Measurements from ENCODE around the gene ADARB2.
A peak's percentile ranks its signal among the peaks of the same experiment; 100 is the strongest.

ADARB2 gene

DNA sequence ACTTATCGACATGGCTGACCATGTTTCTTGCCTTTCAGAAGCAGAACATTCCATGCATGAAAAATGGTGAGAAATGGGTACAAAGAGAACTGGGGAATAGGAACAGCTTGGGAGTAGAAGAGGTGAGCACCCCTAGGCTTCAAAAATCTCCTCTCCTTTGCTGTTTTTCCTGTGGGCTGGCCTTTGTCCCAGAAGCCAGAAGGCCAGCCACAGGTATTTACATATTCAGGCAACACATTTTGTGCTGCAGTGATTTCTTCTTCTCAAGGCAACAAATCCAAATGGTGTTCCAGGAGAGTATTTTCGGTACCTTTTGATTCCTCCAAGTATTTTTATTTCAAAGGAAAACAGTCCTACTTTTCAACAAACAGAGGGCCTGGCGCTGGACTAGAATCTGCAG lies 31.1 kb downstream of the ADARB2 start:
- no peak overlapping the region for H3K27ac ChIP-seq (ENCODE audit: low read depth, low read length)
- no peaks in the 10 kb centered on the region for H3F3A ChIP-seq (ENCODE audit: control insufficient read depth, insufficient read depth)
- no peaks in the 10 kb centered on the region for H3K36me3 ChIP-seq (ENCODE audit: control insufficient read depth, low read length)
- H3K27me3 ChIP-seq (ENCODE audit: control insufficient read depth, low read length) = peaks cover 64% of the 10 kb centered on the region
- no peaks in the 10 kb centered on the region for H3K79me2 ChIP-seq (ENCODE audit: control insufficient read depth, low read length)
- H4K20me1 ChIP-seq (ENCODE audit: control insufficient read depth, insufficient read depth, low read depth, low read length) = no peaks in the 10 kb centered on the region
- H3K9me3 ChIP-seq (ENCODE audit: control insufficient read depth, insufficient read depth, low read length) = peaks cover 6% of the 10 kb centered on the region
- peak overlapping the region; percentile 12; the same call in 1 of the 2 replicates for H3K4me2 ChIP-seq (ENCODE audit: low read length)
- TF ChIP-seq, protein P1, sequence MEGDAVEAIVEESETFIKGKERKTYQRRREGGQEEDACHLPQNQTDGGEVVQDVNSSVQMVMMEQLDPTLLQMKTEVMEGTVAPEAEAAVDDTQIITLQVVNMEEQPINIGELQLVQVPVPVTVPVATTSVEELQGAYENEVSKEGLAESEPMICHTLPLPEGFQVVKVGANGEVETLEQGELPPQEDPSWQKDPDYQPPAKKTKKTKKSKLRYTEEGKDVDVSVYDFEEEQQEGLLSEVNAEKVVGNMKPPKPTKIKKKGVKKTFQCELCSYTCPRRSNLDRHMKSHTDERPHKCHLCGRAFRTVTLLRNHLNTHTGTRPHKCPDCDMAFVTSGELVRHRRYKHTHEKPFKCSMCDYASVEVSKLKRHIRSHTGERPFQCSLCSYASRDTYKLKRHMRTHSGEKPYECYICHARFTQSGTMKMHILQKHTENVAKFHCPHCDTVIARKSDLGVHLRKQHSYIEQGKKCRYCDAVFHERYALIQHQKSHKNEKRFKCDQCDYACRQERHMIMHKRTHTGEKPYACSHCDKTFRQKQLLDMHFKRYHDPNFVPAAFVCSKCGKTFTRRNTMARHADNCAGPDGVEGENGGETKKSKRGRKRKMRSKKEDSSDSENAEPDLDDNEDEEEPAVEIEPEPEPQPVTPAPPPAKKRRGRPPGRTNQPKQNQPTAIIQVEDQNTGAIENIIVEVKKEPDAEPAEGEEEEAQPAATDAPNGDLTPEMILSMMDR (IDR thresholded peaks at IDR 0.05; ENCODE audit: low read depth, low read length, poor library complexity, severe bottlenecking) = no peak
- TF ChIP-seq EZH2phosphoT487 (IDR thresholded peaks at IDR 0.05; ENCODE audit: borderline replicate concordance, low read length) = no peak
- H3K4me1 ChIP-seq (ENCODE audit: control insufficient read depth, low read length) = peaks cover 14% of the 10 kb centered on the region
- no peaks in the 10 kb centered on the region for H3K9me2 ChIP-seq (replicated peaks; ENCODE audit: control insufficient read depth, low read length)
- no peak overlapping the region for H3K4me3 ChIP-seq (ENCODE audit: low read length)

DNA sequence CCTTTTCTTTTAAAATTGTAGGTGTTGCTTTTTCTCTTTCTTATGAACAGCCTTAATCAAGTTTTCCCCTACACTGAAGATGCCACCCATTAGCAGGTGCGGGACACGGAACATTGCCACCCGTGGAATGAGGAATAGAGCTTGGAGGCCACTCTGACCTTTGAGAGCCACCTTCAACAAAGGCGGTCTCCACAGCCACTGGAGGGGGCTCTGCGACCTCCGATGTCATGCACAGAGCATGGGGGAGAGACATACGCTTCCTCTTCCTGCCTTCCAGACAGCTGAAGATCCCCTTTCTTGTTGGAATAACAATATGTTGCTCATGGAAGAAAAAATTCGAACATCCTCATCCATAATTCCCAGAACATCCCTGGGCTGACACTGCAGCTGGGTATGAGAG lies 39.1 kb downstream of the ADARB2 start:
- no peaks in the 10 kb centered on the region for H3K36me3 ChIP-seq (ENCODE audit: control insufficient read depth, low read length)
- no peaks in the 10 kb centered on the region for H3K79me2 ChIP-seq (ENCODE audit: control insufficient read depth, low read length)
- no peaks in the 10 kb centered on the region for H4K20me1 ChIP-seq (ENCODE audit: control insufficient read depth, insufficient read depth, low read depth, low read length)

GRCh38 chr10:1696106-1696505 lies 41.2 kb downstream of the ADARB2 start:
- no peak overlapping the region for H3K4me3 ChIP-seq (ENCODE audit: low read length)
- H3K27me3 ChIP-seq (ENCODE audit: control insufficient read depth, low read length) = peaks cover 25% of the 10 kb centered on the region
- H3K4me1 ChIP-seq (ENCODE audit: control insufficient read depth, low read length) = no peaks in the 10 kb centered on the region
- TF ChIP-seq, protein P1 (IDR thresholded peaks at IDR 0.05; ENCODE audit: low read depth, low read length, poor library complexity, severe bottlenecking) = no peak
- TF ChIP-seq EZH2phosphoT487 (IDR thresholded peaks at IDR 0.05; ENCODE audit: borderline replicate concordance, low read length) = no peak
- no peaks in the 10 kb centered on the region for H3K9me2 ChIP-seq (replicated peaks; ENCODE audit: control insufficient read depth, low read length)
- H3K36me3 ChIP-seq (ENCODE audit: control insufficient read depth, low read length) = no peaks in the 10 kb centered on the region
- H3K27ac ChIP-seq (ENCODE audit: low read depth, low read length) = no peak overlapping the region
- H3K79me2 ChIP-seq (ENCODE audit: control insufficient read depth, low read length) = no peaks in the 10 kb centered on the region
- no peaks in the 10 kb centered on the region for H4K20me1 ChIP-seq (ENCODE audit: control insufficient read depth, insufficient read depth, low read depth, low read length)
- no peak overlapping the region for H3K4me2 ChIP-seq (ENCODE audit: low read length)
- H3F3A ChIP-seq (ENCODE audit: control insufficient read depth, insufficient read depth) = no peaks in the 10 kb centered on the region
- peaks cover 5% of the 10 kb centered on the region; the same call in 1 of the 2 replicates for H3K9me3 ChIP-seq (ENCODE audit: control insufficient read depth, insufficient read depth, low read length)

More for the DNA sequence above, 39.1 kb downstream of the ADARB2 start:
- peaks cover 5% of the 10 kb centered on the region; the same call in 1 of the 2 replicates for H3K9me3 ChIP-seq (ENCODE audit: control insufficient read depth, insufficient read depth, low read length)
- H3K9me2 ChIP-seq (replicated peaks; ENCODE audit: control insufficient read depth, low read length) = no peaks in the 10 kb centered on the region
- no peak overlapping the region for H3K4me3 ChIP-seq (ENCODE audit: low read length)
- H3K4me1 ChIP-seq (ENCODE audit: control insufficient read depth, low read length) = no peaks in the 10 kb centered on the region
- H3K27me3 ChIP-seq (ENCODE audit: control insufficient read depth, low read length) = peaks cover 25% of the 10 kb centered on the region
- H3F3A ChIP-seq (ENCODE audit: control insufficient read depth, insufficient read depth) = no peaks in the 10 kb centered on the region
- no peak overlapping the region for H3K4me2 ChIP-seq (ENCODE audit: low read length)
- no peak for TF ChIP-seq EZH2phosphoT487 (IDR thresholded peaks at IDR 0.05; ENCODE audit: borderline replicate concordance, low read length)
- TF ChIP-seq, protein P1 (IDR thresholded peaks at IDR 0.05; ENCODE audit: low read depth, low read length, poor library complexity, severe bottlenecking) = no peak
- H3K27ac ChIP-seq (ENCODE audit: low read depth, low read length) = no peak overlapping the region

Data from DOHH2 (cell line).